ENCODE data around the gene NSRP1.
"Not testable (repeated sequence)": the region's sequence is repeated elsewhere in the genome, so short reads cannot be mapped to it uniquely, and the experiment has no call there.

NSRP1 gene

GRCh38 chr17:30218799-30219198 lies 102.2 kb downstream of the NSRP1 start:
- in situ Hi-C loops (cut with MboI; ENCODE audit: low sequenced_read_pairs): no loop called here

DNA sequence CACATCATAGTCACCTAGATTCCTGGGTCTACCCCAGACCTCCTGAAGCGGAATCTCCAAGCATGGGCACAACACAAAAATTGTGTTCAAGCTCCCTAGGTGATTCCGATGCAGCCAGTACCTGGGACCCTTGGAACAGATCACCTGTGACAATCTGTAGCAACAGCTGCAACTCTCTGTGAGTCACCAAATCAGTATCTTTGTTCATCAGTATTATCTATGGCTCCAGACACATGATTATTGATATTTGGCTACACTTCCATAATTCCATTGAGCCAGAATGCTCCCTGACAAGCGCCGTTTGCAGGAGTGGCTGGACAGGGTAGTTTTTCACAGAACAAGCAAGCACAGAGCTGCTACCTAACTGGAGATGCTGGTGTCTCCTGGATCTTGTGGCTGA lies 102.7 kb downstream of the NSRP1 start:
- in situ Hi-C loops (cut with MboI; ENCODE audit: low sequenced_read_pairs): no loop called here

GRCh38 chr17:30219833-30220232 lies 103.2 kb downstream of the NSRP1 start:
- in situ Hi-C loops (cut with MboI; ENCODE audit: low sequenced_read_pairs): no loop called here

- in situ Hi-C loops (cut with MboI; ENCODE audit: low sequenced_read_pairs): no loop called here
Observed at GRCh38 chr17:30220414-30220813, 103.8 kb downstream of the NSRP1 start.

- in situ Hi-C loops (cut with MboI; ENCODE audit: low sequenced_read_pairs): no loop called here
Observed at GRCh38 chr17:30221346-30221745, 104.7 kb downstream of the NSRP1 start.

DNA sequence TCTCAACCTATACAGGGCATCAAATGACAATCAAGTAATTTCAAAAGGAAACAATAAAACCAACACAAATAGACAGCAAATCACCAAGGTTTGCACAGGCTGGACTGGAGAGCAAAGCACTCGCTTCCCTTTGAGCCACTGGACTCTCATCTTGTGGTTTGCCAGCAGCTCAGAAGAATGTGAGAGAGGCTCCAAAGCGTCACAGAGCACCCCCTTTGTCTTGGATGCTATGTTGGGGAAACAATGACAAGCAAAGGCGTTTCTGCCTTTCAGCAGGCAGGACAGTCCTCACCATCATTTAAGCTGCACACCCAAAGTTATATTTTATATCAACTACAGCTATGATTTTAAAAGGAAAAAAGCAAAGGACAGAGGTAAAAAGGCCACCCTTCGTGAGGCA lies 105.6 kb downstream of the NSRP1 start:
- in situ Hi-C loops (cut with MboI; ENCODE audit: low sequenced_read_pairs): no loop called here

DNA sequence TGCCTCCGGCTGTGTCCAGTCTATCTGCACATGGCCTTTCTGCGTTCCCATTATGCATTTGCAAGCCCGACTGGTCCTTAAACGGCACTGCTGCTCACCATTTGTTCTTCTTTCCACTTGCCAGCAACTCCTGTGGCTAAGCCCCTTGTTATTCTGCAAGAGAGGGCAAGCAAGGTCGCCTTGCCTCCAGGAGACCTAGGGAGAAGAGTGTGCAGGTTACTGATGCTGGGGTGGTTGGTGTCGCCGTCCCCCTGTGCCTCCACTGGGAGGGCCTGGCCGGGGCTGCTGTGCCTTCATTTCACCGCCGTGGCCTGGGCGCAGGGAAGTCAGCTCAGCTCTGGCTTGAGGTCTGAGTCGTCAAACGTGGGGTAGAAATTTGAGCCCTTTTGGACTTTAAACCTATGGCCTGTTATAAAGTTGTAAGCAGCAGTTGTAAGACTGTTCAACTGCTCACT lies 106.1 kb downstream of the NSRP1 start:
- in situ Hi-C loops (cut with MboI; ENCODE audit: low sequenced_read_pairs): no loop called here

GRCh38 chr17:30224419-30224960 lies 107.9 kb downstream of the NSRP1 start:
- in situ Hi-C loops (cut with MboI; ENCODE audit: low sequenced_read_pairs): no loop called here

DNA sequence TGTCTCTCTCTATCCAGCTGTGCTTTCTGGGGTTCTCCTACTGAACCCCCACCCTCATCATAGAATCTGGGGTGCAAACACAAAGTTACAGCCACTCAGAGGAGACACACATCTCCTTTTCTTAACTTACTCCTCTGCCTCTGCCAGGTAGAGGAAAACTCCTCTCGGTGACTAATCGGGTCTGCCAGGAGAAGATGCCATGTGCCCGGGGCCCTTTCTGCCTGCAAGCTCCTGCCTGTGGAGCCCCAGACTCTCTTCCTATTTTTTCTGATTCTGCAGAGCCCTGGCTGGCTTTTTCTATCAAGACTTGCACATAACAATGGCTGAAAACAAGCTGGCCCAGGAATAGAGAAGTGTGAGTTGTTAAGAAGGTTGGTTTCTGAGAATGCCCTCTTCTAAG lies 108.5 kb downstream of the NSRP1 start:
- in situ Hi-C loops (cut with MboI; ENCODE audit: low sequenced_read_pairs): no loop called here

GRCh38 chr17:30225919-30226553 lies 109.4 kb downstream of the NSRP1 start:
- in situ Hi-C loops (cut with MboI; ENCODE audit: low sequenced_read_pairs): no loop called here

DNA sequence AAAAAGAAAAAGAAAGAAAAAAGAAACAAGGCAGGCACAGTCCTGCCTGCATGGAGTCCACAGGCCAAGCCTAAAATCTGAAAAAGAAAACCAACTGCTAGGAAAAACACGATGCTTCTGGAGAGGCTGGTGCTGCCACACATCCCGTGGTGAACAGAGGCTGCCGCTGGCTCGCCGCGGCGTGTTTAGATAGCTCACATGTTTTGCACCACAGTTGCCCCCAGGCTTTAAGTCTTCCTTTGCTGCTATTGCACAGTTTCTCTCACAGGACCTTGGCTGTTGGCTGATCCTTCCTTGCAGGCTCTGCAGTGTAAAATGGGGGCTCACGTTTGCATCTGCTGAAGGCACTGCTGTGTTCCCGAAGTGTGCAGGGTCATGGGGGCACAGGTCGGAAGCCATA lies 110.3 kb downstream of the NSRP1 start:
- in situ Hi-C loops (cut with MboI; ENCODE audit: low sequenced_read_pairs): no loop called here

- in situ Hi-C loops (cut with MboI; ENCODE audit: low sequenced_read_pairs): no loop called here
Observed at GRCh38 chr17:30228011-30228410, 111.4 kb downstream of the NSRP1 start.

- in situ Hi-C loops (cut with MboI; ENCODE audit: low sequenced_read_pairs): no loop called here
Observed at GRCh38 chr17:30229012-30229411, 112.4 kb downstream of the NSRP1 start.

- in situ Hi-C loops (cut with MboI; ENCODE audit: low sequenced_read_pairs): not testable (repeated sequence)
Observed at GRCh38 chr17:30230009-30230408, 113.4 kb downstream of the NSRP1 start.

- in situ Hi-C loops (cut with MboI; ENCODE audit: low sequenced_read_pairs): no loop called here
Observed at GRCh38 chr17:30230596-30231125, 114.0 kb downstream of the NSRP1 start.

- in situ Hi-C loops (cut with MboI; ENCODE audit: low sequenced_read_pairs): no loop called here
Observed at GRCh38 chr17:30232015-30232823, 115.6 kb downstream of the NSRP1 start.

GRCh38 chr17:30232824-30233427 lies 116.3 kb downstream of the NSRP1 start:
- in situ Hi-C loops (cut with MboI; ENCODE audit: low sequenced_read_pairs): no loop called here

- in situ Hi-C loops (cut with MboI; ENCODE audit: low sequenced_read_pairs): no loop called here
Observed at GRCh38 chr17:30234296-30234695, 117.7 kb downstream of the NSRP1 start.

GRCh38 chr17:30234964-30235363 lies 118.3 kb downstream of the NSRP1 start:
- in situ Hi-C loops (cut with MboI; ENCODE audit: low sequenced_read_pairs): no loop called here

DNA sequence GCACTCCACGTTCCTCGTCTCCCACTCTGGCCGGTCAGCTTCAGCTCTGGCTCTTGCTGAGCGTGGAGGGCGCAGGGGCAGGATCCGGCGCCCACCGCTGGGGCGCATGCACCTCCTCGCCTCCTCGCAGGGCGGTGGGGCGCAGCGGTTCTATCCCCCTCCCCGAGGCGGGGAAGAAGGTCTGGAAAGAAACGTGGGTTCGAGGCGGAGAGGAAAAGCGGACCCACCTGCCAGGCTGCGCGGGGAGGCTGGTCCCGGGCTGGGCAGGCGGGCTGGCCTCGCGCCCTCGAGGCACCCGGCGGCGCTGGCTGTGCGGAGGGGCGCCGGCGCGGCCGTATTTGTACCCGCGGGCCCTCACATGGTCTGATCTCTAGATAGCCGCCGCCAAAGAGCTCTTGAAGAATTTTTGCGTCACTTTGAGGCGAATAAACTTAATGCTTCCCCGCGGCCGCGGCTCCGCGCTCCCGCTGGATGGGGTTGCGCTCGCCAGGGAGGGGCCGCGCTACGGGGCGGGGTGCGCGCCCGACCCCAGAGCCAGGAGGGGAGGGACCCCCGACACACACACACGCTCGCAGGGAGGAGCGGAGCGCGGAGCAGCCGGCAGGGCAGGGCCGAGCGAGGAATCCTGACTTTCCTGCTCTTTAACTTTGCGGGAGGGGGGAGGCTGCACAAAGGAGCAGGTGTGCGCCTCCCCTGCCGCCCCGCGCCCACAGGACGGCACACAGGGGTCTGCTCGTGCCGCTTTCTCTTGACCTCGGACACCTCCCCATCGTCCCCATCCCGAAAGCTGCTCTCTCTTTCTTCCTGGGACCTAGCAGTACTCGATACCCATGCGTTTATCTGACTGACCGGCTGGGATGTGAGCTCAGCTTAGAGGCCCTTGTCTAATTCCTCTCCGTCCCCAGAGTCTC lies 119.0 kb downstream of the NSRP1 start, which contains the start of gene SLC6A4:
Gene SLC6A4 (minus strand): TSS at position 312 of the 911 bp plus-strand sequence. CDS start 13,739 bp downstream, outside the sequence.
- in situ Hi-C loops (cut with MboI; ENCODE audit: low sequenced_read_pairs): no loop called here
